Hypothalamus (tissue), 51 donors: ENCODE results near the gene PRR5L.

Experiments
- DNase-seq, 51 donors: peaks; one replicate each; lab custom pipeline; 2025; lab: John Stamatoyannopoulos, UW

The PRR5L gene

GRCh38 chr11:36295926-36296325 lies at the start of gene PRR5L:
PRR5L (plus strand) TSS chr11:36296288; CDS start chr11:36401122, 104,834 bp downstream.
- DNase-seq, result peak in 35 of 51 donors; percentile 9 to 85 (median 48)

- DNase-seq, result no peak
These were observed 48.6 kb upstream of the PRR5L start for GRCh38 chr11:36247493-36247892.

GRCh38 chr11:36248436-36248835 lies 47.7 kb upstream of the PRR5L start:
- no peak for DNase-seq

GRCh38 chr11:36249246-36249645 lies 46.8 kb upstream of the PRR5L start:
- no peak for DNase-seq

GRCh38 chr11:36251823-36252222 lies 44.3 kb upstream of the PRR5L start:
- peak in 9 of 51 donors; percentile 4 to 30 (median 18) for DNase-seq

- DNase-seq, result peak in 24 of 51 donors; percentile 12 to 58 (median 28)
These were observed 42.9 kb upstream of the PRR5L start for GRCh38 chr11:36253238-36253637.

GRCh38 chr11:36254713-36255112 lies 41.4 kb upstream of the PRR5L start:
- no peak for DNase-seq

- peak in 1 of 51 donors; percentile 18 for DNase-seq
These were observed 38.7 kb upstream of the PRR5L start for GRCh38 chr11:36257351-36257750.

GRCh38 chr11:36258730-36259360 lies 37.2 kb upstream of the PRR5L start:
- DNase-seq, result peak in 40 of 51 donors; percentile 16 to 75 (median 38)

- no peak for DNase-seq
These were observed 35.0 kb upstream of the PRR5L start for GRCh38 chr11:36261094-36261493.

- no peak for DNase-seq
These were observed 31.8 kb upstream of the PRR5L start for GRCh38 chr11:36264011-36264972.

- no peak for DNase-seq
These were observed 31.1 kb upstream of the PRR5L start for GRCh38 chr11:36264973-36265344.

- peak in 20 of 51 donors; percentile 11 to 39 (median 18) for DNase-seq
These were observed 30.1 kb upstream of the PRR5L start for GRCh38 chr11:36265793-36266628.

GRCh38 chr11:36266767-36267166 lies 29.3 kb upstream of the PRR5L start:
- DNase-seq, result no peak

GRCh38 chr11:36268337-36268985 lies 27.6 kb upstream of the PRR5L start:
- DNase-seq, result no peak

- no peak for DNase-seq
These were observed 25.4 kb upstream of the PRR5L start for GRCh38 chr11:36270701-36271100.

GRCh38 chr11:36271794-36272407 lies 24.2 kb upstream of the PRR5L start:
- no peak for DNase-seq

GRCh38 chr11:36273110-36273509 lies 23.0 kb upstream of the PRR5L start:
- peak in 11 of 51 donors; percentile 6 to 47 (median 18) for DNase-seq

- DNase-seq, result no peak
These were observed 21.7 kb upstream of the PRR5L start for GRCh38 chr11:36274414-36274813.
